NT2/D1 (cell line): Measurements from ENCODE around the gene OR2L3.

Experiments used
- SUZ12 ChIP-seq: IDR thresholded peaks from 2 replicates; pipeline ENCODE4 v1.6.1; 2011; ENCODE audit not compliant: insufficient read length, insufficient read depth; ENCODE audit errors: extremely low read depth
- YY1 ChIP-seq: IDR thresholded peaks from 2 replicates; pipeline ENCODE4 v1.6.1; 2011; ENCODE audit not compliant: insufficient read length, insufficient read depth
- ZNF274 ChIP-seq: IDR thresholded peaks from 2 replicates; pipeline ENCODE4 v1.6.1; 2011; ENCODE audit warnings: mild to moderate bottlenecking, low read depth, low read length

- no peak for TF ChIP-seq YY1
- no peak for TF ChIP-seq SUZ12
- TF ChIP-seq ZNF274: no peak
Observed at GRCh38 chr1:248013229-248013710, 33.4 kb upstream of the OR2L3 start, which contains the start of gene OR2L5.
